Right ventricle myocardium inferior (tissue), 1 donor: ENCODE data around the gene TDRD10. TPM values are rescaled to one million over a fixed set of nuclear protein-coding genes. Genes with fewer than 3 reads are reported as not detected.

Source experiments
- ATAC-seq: fragments of 200-7000 bp; cut with Tn5 transposase; one replicate; pipeline ENCODE4 v1.9.1; 2020; ENCODE audit warnings: mild to moderate bottlenecking, moderate library complexity
- DNase-seq: peaks from one replicate; pipeline ENCODE4 v3.0.0; 2021; ENCODE audit errors: missing footprints
- intact Hi-C: fragments of 100-400 bp; cut with DNase I; formaldehyde crosslinking; loops from one replicate; pipeline ENCODE4 v1.11.0; 2022
- total RNA-seq: library from RNA; stranded (reverse); fragmentation: NEBNext Ultra II Directional; extraction: Animal tissue kit (Norgen Biotek cat#: 25700); gene quantifications from one replicate; pipeline ENCODE4 v1.2.1, GENCODE V29; 2021
- donor health status: DM: no; HTN: yes; CAD: no; lungs with severe emphysema.

The TDRD10 gene
- total RNA-seq, 1 donor from 2014 or later, result 2.2 TPM

DNA sequence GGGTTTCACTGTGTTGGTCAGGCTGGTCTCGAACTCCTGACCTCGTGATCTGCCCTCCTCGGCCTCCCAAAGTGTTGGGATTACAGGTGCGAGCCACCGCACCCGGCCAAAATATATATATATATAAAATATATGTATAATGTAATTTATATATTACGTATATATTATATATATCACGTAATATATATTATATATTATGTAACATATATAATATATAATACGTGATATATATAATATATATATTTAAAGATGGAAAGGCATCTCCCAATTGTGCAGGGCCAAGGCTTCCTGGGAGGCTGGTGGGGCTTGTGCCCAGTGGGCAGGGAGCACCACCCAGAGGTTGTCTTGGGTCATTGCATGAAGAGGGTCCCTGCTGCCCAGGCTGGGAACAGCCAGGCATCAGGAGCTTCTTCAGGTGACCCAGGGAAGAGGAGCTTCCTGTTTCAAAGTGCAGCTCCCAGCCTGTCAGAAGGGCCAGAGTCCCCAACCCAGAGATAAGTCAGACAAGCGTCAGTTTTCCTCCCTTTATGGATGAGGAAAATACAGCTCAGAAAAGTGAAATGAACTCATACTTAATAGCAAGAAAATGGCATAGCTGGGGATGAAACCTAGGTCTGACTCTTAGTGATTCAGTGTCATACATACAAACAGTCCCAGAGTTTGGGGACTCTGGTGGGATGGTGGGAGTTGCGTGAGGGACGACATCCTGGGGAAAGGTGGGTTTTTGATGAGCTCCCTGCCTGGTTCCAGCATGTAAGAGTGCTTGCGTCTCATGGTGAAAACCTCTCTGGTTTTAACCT, 44.4 kb downstream of the TDRD10 start:
- DNase-seq, result no peak

DNA sequence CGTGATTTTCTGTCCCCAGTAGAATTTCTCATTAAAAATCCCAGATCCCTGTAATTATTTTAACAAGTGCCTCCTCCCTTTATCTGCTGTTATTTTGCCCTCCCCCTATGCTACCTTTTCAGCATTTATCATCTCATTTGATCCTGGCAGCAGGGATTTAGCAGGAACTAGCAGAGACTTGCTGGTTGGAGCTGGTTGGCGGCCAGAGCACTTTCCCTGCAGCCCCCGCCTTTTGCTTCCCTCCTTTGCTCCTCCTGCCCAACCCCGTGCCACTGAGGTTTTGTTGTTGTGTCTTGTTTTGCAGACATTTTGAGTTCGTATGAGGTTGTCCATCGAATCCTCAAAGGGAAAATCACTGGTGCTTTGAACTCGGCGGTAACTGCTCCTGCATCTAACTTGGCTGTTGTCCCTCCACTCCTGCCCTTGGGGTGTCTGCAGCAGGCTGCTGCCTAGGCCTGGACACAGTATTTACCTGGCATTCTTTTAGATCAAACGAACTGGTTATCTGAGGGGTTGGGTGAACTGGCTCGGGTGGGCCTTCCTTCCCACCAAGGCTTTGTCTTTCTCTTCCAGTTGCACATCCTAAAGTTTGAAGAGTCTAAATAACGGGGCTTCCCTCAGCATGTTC, 45.2 kb downstream of the TDRD10 start:
- DNase-seq (no peak), ATAC-seq (no peak)
- intact Hi-C loops, result no loop called here

More for the DNA sequence above, 44.4 kb downstream of the TDRD10 start:
- peak; percentile 76 for ATAC-seq
- intact Hi-C loops, result loop anchor here (1.0 kb wide), 1 partner anchor 66 kb away; no protein-coding TSS in a partner anchor

DNA sequence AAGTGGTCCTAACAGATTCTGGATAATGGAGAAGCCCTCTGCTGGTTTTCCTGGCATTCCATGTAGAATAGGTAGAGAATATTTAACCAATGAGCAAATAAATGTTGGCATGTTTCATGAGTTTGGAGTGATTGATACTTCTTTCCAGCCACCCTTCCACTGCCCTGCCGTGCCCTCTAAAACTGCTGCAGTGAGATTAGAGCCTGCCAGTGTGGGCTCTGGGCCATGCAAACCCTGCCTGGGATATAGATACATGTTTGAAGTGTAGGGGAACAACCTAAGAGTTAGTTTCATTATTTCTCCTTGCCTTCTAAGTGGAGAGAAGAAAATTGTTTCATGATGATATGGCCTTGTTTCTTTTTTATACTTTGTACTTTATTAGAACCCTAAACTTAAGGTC, 46.0 kb downstream of the TDRD10 start:
- intact Hi-C loops, result no loop called here
- DNase-seq (no peak), ATAC-seq (peak; percentile 67)

DNA sequence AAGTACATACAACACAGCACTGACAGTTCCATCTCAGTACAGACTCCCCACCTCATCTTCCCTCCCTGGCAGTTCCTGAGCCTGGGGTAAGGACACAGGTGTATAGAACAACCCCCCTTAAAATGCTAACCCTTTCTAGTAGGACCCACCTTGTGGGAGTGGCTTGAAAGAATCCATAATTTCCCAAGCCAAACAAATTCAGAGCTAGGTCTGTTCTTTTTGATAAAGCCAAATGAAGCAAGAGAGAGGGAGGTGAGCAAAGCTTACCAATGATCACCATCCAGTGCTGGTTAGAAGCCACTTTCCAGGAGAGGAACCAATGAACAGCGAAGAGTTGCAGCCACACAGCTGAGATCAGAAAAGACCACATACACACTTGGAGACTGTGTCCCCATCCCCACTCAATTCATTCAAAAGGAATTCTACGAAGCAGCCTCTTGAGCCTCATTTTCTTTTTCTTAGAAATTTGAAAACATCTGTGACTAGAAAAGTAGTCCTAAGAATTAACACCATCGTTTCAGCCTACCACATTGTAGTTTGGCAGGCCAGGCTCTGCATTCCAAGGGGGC, 47.3 kb downstream of the TDRD10 start:
- intact Hi-C loops, result no loop called here
- DNase-seq, result no peak
- ATAC-seq, result no peak

DNA sequence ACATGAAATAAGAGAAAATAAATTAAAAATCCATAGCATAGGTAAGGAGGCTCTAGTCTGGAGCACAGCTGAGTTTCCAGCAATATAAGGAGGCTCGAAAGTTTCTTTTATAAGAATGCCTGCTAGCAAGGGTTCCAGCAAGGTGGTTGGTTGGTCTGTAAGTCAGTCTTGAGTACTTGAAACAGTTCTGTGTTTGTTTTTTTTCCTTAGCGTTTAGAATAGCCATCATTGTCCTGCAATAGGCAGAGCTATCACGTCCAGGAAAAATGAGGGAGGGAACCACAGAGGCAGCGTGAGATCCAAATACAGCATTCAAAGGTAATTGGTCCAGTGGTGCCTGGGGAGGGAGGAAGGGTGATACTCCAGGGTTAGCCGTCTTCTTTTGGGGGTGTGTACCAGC, 48.1 kb downstream of the TDRD10 start:
- intact Hi-C loops, result no loop called here
- ATAC-seq, result no peak
- DNase-seq, result no peak

DNA sequence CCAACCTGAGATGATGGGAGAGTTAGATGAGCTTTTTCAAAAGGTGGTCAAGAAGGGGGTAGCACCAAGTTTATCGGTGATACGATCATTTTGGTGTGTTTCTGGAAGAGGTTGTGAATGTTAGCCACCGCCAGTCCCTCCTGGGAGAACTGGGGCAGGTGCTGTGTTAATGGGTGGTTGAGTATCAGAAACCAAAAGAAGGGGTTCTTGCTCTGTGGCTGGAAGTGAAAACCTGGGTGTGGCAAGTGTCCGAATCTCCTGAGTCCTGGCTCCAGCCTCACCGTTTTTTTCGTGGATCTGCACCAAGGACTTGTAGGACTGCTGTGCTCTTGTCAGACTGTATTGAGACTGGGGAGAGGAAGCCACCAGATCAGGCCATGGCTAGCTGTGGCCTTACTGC, 48.6 kb downstream of the TDRD10 start:
- intact Hi-C loops, result no loop called here
- ATAC-seq (no peak), DNase-seq (no peak)

DNA sequence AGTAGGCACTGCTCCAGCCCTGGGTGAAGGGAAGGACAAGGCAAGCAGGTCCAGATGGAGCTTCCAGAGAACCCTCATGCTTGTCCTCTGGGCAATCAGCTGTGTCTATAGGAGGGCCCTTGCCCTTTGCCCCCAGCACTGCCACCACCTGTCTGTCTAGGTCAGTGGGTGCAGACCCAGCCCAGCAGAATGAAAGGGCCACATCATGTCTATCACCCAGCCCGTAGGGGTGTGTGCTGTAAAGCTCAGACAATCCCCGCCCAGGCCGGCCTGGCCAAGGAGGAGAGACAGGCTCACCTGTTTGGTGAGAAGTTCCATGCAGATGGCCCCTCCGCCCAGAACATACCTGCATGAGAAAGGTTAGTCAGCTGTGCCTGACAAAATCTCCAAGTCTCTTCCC, 49.5 kb downstream of the TDRD10 start:
- DNase-seq, result no peak
- ATAC-seq, result no peak
- intact Hi-C loops, result no loop called here

DNA sequence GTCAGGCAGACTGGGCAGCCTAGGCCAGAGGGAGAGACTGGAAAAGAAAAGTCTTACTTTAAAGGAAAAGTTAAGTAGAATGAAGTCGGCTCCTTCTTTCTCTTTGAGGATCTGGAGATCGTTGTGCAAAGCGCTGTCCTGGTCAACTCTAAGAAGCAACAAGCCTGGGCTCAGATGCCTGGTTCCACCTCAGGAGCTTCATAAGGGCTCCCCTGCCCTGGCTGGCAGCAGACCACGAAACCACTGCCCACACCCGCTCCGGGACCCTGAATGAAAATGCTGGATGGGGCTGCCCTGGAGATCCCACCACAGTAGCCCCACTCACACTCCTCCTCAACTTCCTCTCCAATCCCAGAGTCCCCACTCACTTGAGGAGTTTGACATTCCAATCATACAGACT, 50.0 kb downstream of the TDRD10 start:
- DNase-seq, result no peak
- ATAC-seq, result no peak
- intact Hi-C loops, result no loop called here

DNA sequence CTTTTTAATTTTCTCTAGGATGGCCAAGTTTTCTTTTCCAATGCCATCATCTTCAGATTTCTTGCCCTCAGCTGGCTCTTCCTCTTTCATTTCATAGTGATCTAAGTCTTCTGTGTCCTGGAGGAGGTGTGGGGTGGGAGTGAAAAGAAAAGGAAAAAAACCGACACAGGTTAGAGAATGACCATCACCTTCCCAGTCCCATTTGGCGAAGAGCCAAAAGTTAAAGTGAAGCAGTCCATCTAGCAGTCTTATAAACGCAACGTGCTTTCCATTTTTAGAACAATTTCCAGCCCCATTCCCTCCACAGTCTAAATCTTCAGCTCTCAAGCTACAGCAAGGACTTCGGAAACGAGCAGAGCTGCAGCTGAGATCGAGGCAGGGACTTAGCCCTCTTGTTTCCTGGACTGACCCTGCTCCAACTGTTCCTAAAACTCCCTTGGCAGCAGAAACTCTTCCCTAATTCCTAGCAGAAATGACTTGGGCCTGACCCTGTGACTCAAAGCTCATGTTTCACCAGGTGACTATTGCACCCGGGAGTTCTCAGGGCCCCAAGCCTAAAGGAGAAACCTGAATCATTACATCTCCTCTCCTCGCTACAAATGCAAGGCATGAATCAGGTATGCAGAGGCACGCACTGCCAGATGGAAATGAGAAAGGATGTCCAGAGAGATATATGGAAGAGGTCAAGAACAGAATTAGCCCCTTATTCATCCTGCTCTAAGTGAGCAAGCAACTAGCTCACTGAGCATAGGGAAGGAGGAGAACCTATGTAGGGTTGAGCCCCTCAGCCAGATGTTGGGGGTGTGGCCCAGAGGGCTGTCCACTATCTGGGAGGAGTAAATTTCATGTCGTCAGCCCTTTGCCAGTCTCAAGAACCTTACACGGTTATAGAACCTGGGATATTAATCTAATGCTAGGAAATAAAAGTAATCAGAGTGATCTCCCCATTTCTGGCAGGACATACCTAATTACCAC, 51.3 kb downstream of the TDRD10 start:
- ATAC-seq (no peak), DNase-seq (no peak)
- intact Hi-C loops, result no loop called here

DNA sequence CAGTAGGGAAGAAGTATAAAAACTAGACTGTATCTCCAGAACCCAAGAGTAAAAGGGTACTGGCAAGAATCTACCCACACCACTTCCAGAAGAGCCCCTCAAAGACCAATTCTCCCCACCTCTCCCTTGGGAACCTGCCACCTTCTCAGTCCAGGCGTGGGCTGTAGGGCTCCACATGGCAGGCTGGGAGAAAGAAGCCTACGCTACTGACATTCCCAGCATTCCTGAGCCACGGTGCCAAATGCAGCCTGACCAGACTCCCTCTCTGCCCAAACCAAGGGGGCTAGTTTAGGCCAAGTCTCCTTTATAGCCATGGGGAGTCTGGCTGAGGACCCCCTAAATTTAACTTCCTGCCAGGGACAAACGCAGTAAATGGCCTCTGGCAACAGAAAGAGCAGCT, 54.4 kb downstream of the TDRD10 start:
- intact Hi-C loops, result loop anchor here (5.0 kb wide), 4 partner anchors 71 to 206 kb away; partner anchors contain the start of gene IL6R
- no peak for DNase-seq
- ATAC-seq, result no peak

DNA sequence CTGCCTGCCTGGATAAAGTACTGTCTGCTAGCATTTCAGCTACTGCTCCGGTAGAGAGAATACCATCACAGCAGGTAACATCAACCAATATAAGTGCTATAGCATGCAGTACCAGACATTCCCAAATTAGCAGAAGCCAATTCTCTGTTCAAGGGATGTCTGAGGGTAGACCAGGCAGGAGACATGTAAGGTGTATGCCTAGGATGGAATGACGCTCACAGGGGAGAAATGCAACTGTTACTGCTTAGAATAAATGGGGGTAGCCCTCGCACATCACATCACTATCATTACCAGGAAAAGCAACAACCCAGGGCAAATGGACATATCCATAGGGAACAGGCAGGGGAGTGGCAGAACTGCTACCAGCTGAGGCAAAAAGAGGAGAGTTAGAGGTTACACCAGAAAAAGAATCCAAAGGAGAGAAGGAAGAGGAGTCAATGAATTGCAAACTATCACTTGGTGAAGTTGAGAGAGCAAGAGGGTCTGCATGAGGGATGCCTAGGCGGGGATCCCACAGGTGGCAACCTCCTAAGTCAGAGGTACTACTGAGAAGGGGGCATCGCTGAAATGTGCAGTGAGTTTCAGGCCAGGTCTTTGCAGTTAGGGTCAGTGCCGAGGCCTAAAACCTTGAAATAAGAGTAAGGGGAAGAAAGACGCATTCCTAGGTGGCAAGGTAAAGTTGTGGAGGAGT, 55.4 kb downstream of the TDRD10 start:
- intact Hi-C loops, result loop anchor here (5.0 kb wide), 4 partner anchors 70 to 205 kb away; partner anchors contain the start of gene IL6R
- no peak for ATAC-seq

DNA sequence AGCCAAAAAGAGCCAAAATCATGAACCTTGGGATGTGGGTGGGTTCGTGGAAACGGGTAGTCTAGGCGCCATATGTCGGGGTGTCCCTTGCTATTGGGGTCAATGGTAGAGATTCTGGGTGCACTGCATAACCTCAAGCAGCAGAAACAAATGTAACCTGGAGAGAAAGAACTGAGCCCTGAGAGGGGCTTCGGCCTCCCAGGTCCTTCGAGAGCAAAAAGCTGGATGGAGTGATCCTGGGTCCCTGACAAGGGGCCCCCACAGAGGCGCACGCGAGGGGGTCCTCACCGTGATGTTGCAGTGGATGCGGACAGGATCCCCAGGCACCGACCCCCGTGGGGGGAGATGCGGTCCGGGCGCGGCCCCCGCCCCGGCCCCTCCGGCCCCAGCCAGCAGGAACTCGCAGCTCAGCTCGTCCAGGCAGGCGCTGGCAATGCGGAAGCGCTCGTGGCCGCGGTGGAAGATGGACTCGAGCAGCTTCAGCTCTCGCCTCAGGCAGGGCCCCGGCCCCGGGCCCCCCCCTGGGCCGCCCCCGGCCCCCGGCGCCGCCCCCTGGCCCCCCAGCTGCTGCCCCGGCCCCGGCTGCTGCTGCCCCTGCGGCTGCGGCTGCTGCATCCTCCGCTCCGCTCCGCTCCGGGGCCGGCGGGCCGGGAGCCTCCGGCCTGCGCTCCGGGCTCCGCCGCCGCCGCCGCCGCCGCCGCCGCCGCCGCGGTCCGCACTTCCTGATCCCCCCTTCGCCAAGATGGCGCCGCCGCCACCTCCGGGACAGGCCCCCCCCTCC, 56.1 kb downstream of the TDRD10 start, which contains the start of gene UBE2Q1:
UBE2Q1 (minus strand) TSS at position 724 of the 781 bp plus-strand sequence; CDS start at position 615, 109 bp downstream.
- intact Hi-C loops, result loop anchor here (2.0 to 5.0 kb wide), 6 partner anchors 69 to 505 kb away; partner anchors contain the start of genes EFNA4, IL6R and PMVK
- no peak for ATAC-seq
- peak; percentile 88 for DNase-seq

More for the DNA sequence above, 55.4 kb downstream of the TDRD10 start:
- no peak for DNase-seq

DNA sequence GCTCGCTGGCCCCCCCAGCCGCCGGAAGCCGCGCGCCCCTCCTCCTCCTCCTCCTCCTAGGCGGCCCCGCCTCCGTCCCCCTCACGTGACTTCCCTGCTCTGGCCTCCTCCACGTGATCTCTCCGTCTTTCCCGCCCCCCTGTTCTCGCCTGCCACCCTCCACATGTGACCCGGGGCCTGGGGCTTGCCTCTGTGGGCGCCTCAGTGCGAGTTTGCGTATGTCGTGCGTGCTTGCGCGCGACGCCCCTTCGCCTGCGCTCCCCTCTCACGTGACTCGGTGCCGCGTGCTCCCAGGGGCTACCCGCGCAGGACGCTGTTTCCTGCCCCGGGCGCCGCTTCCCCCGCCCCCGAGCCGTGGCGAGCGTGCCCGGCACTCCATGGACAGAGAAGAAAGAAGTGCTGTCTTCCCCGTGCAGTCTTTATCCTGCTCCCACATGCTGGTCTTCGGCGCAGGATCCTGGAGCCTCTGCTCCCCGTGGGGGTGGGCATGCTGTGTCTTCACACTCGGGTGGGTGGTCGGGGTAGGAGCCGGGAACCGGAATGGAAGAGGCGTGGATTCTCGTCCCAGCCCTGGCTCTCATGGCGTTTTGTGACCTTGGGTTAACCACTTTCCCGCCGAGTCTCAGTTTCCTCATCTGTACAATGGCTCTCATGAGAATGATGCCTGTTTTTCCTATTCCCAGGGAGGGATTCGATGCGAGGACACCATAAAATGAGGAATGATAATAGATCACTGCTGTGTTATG, 56.9 kb downstream of the TDRD10 start:
- ATAC-seq, result peak; percentile 97
- intact Hi-C loops, result loop anchor here (1.0 to 5.0 kb wide), 7 partner anchors 68 to 504 kb away; partner anchors contain the start of genes EFNA4, IL6R and PMVK
- DNase-seq, result peak; percentile 100

DNA sequence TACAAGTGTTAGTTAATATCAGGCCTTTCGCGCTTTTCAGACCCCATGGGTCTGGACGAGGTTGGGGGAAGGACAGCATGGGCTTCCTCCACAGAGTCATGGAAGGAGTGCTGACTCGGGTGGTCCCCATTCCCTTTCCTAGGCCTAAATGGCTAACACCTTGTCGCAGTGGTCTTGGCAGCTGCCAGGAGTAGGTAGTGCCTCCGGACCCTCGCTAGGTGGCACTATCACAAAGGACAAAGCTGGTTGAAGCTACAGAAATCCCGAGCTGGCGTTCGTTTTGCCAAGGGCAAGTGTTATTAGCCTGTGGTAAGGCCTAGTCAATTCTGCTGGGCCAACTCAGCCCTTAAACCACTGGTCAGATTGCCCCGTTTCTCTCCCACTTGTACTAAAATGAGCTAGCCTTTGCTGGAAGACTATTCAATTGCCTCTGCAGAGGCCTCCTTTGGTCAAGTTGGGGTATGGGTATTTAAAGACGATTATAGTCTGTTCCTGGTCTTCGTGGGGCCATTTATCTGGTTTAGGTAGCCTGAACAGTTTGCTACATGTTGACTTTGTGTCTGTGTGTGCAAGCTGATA, 57.5 kb downstream of the TDRD10 start:
- DNase-seq (peak; percentile 86), ATAC-seq (peak; percentile 73)
- intact Hi-C loops, result loop anchor here (1.0 to 5.0 kb wide), 7 partner anchors 68 to 503 kb away; partner anchors contain the start of genes EFNA4, IL6R and PMVK

DNA sequence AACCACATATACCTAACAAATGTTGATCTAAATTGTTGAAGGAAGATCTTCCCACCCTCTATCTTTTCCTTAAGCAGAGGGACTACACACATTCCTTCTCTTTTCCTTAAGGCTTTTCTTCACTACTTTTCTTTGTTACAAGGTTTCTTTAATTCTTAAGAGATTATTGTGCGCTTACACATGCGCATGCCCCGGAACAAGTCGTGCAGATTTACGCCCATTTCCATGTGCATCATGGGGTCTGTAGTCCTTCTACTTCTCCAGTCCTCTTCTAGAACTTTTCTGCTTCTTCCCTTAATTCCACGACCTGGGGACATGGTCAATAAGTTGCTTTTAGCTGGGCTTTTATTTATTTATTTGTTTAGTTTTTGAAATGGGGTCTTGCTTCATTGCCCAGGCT, 63.9 kb downstream of the TDRD10 start:
- intact Hi-C loops, result no loop called here
- DNase-seq (no peak), ATAC-seq (no peak)
